NK-92 treated with Interleukin-12 subunit alpha and Interleukin-12 subunit beta, amount 100 ng/mL, for 24 hours (cell line): ENCODE data around the gene URB2.
A peak's percentile ranks its signal among the peaks of the same experiment; 100 is the strongest.
"Not testable (repeated sequence)": the region's sequence is repeated elsewhere in the genome, so short reads cannot be mapped to it uniquely, and the experiment has no call there.

Experiments
- DNase-seq: peaks from one replicate; lab custom pipeline; 2025; lab: John Stamatoyannopoulos, UW

URB2 gene

DNA sequence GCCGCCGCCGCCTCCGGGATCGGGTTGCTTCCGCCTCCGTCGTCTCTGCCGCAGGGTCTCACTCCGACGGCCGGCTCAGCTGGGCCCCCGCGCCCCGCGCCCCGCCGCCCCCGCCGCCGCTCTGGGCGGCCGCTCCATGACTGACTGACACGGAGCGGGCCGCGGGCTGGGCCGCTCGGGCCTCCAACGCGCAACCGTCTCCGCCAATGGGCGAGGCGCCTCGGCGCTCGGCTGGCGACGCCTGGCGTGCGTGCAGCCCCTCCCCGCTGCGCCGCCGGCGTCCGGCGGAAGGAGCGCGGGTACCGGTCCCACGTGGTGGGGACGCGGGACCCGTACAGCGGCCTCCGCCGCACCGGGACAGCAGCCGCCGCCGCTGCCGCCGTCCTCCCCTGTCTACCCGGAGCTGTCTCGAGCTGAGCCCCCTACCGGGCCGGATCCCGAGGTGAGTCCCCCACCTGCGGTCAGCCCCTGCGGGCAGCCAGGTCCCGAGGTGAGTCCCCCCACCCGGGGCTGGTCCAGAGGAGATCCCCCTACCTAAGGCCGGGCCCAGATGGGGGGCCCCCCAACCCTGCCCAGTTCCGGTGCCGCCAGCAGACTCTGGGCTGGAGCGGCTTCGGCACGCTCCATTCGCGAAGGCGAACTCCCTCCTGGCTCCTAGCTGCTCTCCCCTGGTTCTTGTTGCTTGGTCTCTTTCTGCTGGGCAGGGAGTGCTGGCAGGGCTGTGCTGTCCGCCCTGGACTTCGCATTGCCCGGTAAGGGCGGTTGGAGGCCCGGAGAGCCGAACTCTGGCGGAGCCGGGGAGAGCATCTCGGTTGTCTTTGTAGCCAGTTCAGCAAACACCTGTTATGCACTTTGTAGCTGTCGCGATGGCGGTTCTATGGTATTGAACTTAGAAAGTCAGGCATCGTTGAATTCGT is at the start of gene URB2, which contains the start of gene TAF5L:
Gene URB2 (plus strand): TSS at position 333 of the 917 bp plus-strand sequence. CDS start 1,387 bp downstream, outside the sequence.
Gene TAF5L (minus strand): TSS at position 208 of the 917 bp plus-strand sequence. CDS start 11,640 bp downstream, outside the sequence.
- DNase-seq, result peak; percentile 76

- DNase-seq, result no peak
Measured at GRCh38 chr1:229578168-229579058, 47.6 kb upstream of the URB2 start.

GRCh38 chr1:229579059-229579673 is 46.9 kb upstream of the URB2 start:
- no peak for DNase-seq

DNA sequence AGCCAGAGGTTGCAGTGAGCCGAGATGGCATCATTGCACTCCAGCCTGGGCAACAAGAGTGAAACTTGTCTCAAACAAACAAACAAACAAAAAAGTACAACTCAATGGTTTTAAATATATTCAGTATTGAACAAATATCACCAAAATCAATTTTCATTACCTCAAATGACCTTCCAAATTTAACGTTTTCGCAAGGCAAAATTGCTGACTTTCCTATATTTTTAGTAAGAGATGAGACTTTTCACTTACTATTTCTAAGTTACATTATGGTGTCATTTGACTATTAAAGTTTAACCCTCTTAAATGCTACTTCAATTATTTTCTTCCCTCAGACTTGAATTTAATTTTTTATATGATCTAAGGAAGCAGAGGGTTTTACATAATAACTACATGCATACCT is 44.6 kb upstream of the URB2 start:
- DNase-seq, result no peak

DNA sequence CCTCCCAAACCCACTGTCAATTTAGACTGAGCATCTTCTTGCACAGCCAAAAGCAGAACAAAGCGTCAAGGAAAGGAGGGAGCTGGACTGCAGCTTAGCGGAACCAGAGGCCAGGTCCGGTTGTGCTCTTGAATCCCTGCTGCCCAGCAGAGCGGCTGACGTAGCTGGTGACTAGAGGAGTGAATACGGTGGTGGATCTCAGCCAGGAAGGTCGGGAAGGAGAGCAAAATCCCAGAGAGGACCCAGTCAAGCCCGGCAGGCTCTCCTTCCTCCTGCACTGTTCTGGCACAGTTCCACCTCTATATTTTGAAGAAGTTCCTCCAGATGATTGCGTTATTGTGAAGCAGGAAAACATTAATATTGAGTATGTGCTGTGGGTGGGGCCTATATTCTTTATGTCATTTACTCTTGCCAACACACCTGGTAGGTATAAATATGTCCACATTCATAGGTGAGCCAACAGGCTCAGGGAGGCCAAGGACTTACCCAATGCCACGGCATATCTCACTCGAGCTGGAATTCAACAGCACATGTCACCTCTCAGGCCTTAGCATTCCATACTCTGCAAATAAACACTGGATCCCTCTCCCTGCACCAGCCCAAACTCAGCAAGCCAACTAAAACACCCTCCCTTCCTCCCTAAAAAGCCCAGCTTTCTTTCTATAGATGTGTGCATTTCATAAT is 43.9 kb upstream of the URB2 start:
- no peak for DNase-seq

- no peak for DNase-seq
Measured at GRCh38 chr1:229582715-229583114, 43.3 kb upstream of the URB2 start.

- no peak for DNase-seq
Measured at GRCh38 chr1:229585338-229585737, 40.7 kb upstream of the URB2 start.

GRCh38 chr1:229590119-229590518 is 35.9 kb upstream of the URB2 start:
- no peak for DNase-seq

DNA sequence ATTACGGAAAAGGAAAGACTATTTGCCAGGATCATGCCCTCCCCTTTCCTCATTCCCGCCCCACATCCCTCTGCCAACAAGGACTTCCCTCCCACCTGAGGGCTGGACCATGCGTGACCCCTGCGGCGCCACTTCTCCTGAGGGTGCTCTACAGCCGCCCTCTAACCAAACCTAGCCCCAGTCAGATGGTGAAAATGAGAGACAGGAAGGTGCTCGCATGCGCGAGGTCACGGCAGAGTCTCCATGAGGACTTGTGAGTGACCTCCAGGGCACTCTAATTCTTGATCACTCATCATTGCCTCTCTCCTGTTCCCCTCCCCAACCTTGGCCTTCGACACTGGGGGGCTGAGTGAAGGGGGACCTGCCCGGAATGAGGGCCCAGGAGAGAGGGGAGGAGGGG is 32.2 kb upstream of the URB2 start:
- no peak for DNase-seq

DNA sequence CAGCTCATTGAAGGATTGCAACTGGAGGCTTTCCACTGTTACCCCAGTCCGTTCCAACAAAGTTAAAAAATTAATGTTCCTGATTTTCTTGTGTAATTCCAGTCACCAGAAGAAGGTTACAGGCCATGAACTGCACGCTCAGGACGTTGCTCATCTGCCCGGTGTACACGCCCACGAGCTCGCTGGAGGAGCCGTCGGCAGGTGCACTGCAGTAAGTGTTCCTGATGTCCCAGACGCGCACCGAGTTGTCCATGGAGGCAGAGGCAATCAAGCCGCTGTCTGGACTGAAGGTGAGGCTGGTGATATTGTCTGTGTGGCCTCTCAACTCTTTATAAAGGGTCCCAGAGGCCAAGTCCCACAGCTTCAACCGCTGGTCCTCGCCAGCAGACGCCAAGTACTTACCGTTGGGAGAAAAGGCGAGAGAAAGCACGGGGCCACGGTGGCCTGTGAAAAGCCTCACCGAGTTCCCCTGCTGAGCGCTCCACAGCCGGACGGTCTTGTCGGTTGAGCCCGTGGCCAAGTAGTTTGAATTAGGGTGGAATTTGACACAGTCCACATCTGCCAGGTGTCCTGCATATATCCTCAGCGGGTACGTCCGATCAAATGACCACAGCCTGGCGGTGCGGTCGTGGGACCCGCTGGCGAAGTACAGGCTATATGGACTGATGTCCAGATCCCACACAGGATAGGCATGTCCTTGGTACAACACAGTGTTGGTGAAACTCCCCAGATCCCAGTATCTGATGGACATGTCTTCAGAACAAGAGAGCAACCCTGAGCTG is 31.6 kb upstream of the URB2 start:
- DNase-seq, result no peak

- DNase-seq, result not testable (repeated sequence)
Measured at GRCh38 chr1:229595876-229596275, 30.2 kb upstream of the URB2 start.

DNA sequence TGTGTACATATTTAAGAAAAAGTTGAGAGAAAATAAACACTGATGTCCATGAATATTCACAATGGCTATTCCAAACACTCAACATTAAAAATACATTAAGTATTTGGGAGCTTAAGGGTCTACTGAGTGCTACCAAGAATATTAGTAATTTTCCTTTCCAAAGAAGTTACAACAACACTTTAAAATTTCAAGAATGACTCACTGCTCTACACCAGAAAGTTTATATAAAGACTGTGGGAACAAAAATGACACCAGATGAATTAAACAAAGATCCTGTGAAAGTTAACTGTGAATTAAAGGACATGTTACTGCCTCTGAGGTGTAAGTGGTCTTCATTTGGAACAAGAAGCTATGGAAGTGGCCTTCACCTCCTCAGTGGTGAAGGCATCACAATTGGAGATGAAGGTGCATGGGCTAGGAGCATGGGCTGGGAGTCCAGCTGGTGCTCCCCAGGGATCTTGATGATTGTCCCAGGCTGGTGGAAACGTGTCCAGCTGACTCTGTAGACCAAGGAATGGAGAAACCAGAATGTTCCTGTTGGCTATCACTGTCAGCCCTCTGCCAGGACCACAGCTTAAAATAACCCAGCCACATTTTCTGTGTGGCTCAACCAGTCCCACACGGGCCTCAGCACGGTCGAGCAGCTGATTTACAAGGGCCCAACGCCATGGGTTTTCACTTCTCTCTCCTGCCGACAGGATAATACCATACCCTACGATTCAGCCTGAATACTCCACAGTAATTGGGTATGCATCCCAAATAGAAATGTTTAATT is 28.9 kb upstream of the URB2 start:
- no peak for DNase-seq

- DNase-seq, result no peak
Measured at GRCh38 chr1:229597877-229598276, 28.2 kb upstream of the URB2 start.

GRCh38 chr1:229599218-229599954 is 26.7 kb upstream of the URB2 start:
- DNase-seq, result no peak

- no peak for DNase-seq
Measured at GRCh38 chr1:229600229-229600628, 25.8 kb upstream of the URB2 start.

DNA sequence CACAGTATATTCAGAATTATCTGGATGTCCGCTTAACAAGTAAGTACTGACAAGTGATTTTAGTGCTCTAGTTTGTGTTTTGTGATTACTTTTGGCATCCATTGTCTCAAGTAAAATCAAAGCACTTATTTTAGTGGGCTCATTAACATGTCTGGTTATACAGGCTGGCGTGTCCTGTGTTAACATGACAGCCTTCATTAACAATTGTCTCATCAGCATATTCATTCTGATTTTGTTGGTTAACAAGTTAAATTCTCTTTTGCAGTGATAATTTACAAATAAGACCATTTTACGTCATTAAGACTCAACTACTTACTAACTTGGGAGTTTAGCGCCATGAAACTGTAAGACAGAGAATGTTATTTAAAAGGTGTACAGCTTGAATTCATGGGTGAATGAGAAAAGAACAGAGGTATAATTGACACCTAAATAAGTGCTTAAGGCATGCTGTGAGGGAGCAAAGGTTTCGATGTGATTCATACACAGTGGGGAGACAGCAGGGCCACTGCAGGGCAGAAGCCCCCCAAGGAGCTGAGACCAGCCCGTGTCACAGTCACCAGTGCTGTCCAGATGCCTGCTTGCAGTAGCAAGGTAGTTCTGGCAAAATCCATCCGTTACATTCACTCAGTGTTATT is 22.6 kb upstream of the URB2 start:
- no peak for DNase-seq

- no peak for DNase-seq
Measured at GRCh38 chr1:229607370-229607769, 18.7 kb upstream of the URB2 start.

- no peak for DNase-seq
Measured at GRCh38 chr1:229608590-229608989, 17.5 kb upstream of the URB2 start.

- DNase-seq, result no peak
Measured at GRCh38 chr1:229613938-229614337, 12.1 kb upstream of the URB2 start.
